Right lobe of liver (tissue), 6 donors: Measurements from ENCODE around the gene CHN1. TPM values are rescaled to one million over a fixed set of nuclear protein-coding genes. Genes with fewer than 3 reads are reported as not detected.

Experiments used
- ATAC-seq, 4 donors: fragments of 200-7000 bp; cut with Tn5 transposase; one replicate each; pipeline ENCODE4 v1.9.1; 2020; ENCODE audit warnings: mild to moderate bottlenecking in 4 of 4, moderate library complexity in 4 of 4
- DNase-seq, 3 donors: peaks; one replicate each; pipeline ENCODE4 v3.0.0-alpha.2; 2020
- H3K27ac ChIP-seq, 3 donors: fragments of 200-600 bp; one replicate each; pipeline ENCODE4 v1.8.0; 2022
- H3K27me3 ChIP-seq, 2 donors: fragments of 200-600 bp; one replicate each; pipeline ENCODE4 v1.8.0; 2022
- H3K36me3 ChIP-seq, 4 donors: fragments of 200-600 bp; sonication (generic) in 1 of 4; one replicate each; pipeline versions ENCODE4 v1.5.1 to v1.8.0; 2017 to 2022; ENCODE audit warnings: control low read depth in 1 of 4
- H3K4me1 ChIP-seq, 4 donors: fragments of 200-600 bp; sonication (generic) in 1 of 4; one replicate each; pipeline versions ENCODE4 v1.5.1 to v1.8.0; 2017 to 2022; ENCODE audit warnings: control low read depth in 1 of 4
- H3K4me3 ChIP-seq, 3 donors: fragments of 200-600 bp; one replicate each; pipeline ENCODE4 v1.8.0; 2022
- H3K9me3 ChIP-seq, 4 donors: fragments of 200-600 bp; sonication (generic) in 1 of 4; one replicate each; pipeline versions ENCODE4 v1.5.1 to v1.8.0; 2017 to 2022; ENCODE audit warnings: control low read depth in 1 of 4
- POLR2A ChIP-seq: fragments of 450-650 bp; IDR thresholded peaks from one replicate; pipeline ENCODE4 v1.6.1; 2017; ENCODE audit warnings: antibody characterized with exemption, mild to moderate bottlenecking
- WGBS: methylation state at CpG from one replicate; pipeline ENCODE4 v1.1.6; 2018; ENCODE audit warnings: low coverage, low lambda C conversion rate; ENCODE audit not compliant: insufficient coverage; ENCODE audit errors: missing lambda C conversion rate; 5-methylcytosine and 5-hydroxymethylcytosine counted together
- intact Hi-C, 2 donors: fragments of 100-400 bp; cut with DNase I; formaldehyde crosslinking; loops; one replicate each; pipeline versions ENCODE4 v1.11.2 to v1.14.1; 2022
- total RNA-seq, 6 experiments: library from RNA; depleted of rRNA in 2 of 6; stranded (reverse); fragments of >200 nt in 2 of 6; fragmentation: NEBNext Ultra II Directional in 3 of 6; extraction: Animal tissue kit (Norgen Biotek cat#: 25700) in 3 of 6; gene quantifications; one replicate each; pipeline versions ENCODE4 v1.1.0 to v1.2.4, GENCODE V29; 2016 to 2023
- TF ChIP-seq, protein P1 (sequence below), 4 donors: fragments of 200-600 bp in 3 of 4; fragments of 450-650 bp in 1 of 4; IDR thresholded peaks; one replicate each; pipeline versions ENCODE4 v1.5.1 to v1.8.0; 2016 to 2022; ENCODE audit warnings: antibody characterized with exemption in 4 of 4, mild to moderate bottlenecking in 2 of 4
- donor health status: DM: no; HTN: yes; CAD: no.
- donor health status: DM: no; HTN: no; CAD: no.
- donor health status: DM: no; HTN: no; CAD: no.
- donor health status: DM: no; HTN: yes; CAD: no.
- donor health status: DM: no; HTN: yes; CAD: no.

The CHN1 gene
- total RNA-seq, 6 experiments from 2014 or later = 1.0 to 2.8 (median 1.4) TPM

DNA sequence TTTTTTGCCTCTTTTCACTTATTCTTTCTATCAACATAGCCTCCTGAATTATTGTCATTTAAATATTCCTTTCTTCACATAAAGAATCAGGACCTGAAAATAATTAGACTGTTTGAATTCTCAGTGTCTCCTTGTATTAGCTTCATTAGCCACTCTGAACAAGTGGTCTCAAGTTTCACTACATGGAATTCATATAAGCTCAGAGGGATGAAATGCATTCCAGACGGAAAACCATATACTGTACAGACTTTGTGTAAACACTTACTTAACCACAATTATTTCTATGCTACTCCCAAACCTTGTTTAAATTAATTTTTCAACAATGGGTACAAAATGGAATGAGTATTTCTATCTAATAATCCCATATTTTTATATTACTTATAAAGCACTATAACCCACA lies 53.4 kb downstream of the CHN1 start:
- Histone ChIP-seq H3K36me3 (no peaks in the 10 kb centered on the region), H3K27ac (no peak overlapping the region), H3K9me3 (no peaks in the 10 kb centered on the region), H3K27me3 (no peaks in the 10 kb centered on the region), H3K4me1 (no peaks in the 10 kb centered on the region), H3K4me3 (no peak overlapping the region)
- DNase-seq (no peak), ATAC-seq (no peak)
- intact Hi-C loops = no loop called here
- WGBS = 76% methylated on average over 1 of the region's 1 CpG
- TF ChIP-seq, protein P1, sequence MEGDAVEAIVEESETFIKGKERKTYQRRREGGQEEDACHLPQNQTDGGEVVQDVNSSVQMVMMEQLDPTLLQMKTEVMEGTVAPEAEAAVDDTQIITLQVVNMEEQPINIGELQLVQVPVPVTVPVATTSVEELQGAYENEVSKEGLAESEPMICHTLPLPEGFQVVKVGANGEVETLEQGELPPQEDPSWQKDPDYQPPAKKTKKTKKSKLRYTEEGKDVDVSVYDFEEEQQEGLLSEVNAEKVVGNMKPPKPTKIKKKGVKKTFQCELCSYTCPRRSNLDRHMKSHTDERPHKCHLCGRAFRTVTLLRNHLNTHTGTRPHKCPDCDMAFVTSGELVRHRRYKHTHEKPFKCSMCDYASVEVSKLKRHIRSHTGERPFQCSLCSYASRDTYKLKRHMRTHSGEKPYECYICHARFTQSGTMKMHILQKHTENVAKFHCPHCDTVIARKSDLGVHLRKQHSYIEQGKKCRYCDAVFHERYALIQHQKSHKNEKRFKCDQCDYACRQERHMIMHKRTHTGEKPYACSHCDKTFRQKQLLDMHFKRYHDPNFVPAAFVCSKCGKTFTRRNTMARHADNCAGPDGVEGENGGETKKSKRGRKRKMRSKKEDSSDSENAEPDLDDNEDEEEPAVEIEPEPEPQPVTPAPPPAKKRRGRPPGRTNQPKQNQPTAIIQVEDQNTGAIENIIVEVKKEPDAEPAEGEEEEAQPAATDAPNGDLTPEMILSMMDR (IDR thresholded peaks at IDR 0.05) = no peak
- TF ChIP-seq POLR2A = no peak

DNA sequence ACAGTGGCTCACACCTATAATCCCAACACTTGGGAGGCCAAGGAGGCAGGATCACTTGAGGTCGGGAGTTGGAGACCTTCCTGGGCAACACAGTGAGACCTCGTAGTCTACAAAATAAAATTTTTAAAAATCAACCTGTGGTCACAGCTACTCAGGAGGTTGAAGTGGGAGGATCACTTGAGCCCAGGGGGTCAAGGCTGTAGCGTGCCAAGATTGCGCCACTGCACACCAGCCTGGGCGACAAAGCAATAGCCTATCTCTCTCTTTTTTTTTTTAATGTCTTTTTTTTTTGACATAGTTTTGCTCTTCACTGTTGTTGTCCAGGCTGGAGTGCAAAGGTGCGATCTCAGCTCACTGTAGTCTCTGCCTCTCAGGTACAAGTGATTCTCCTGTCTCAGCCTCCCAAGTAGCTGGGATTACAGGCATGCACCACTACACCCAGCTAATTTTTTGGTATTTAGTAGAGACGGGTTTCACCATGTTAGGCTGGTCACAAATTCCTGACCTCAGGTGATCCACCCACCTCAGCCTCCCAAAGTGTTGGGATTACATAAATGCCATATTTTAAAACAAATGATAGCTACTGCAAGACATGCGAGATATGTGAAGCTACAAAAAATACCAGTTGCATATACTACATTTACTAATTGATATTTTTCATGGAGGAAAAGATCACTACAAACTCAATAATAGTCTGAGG lies 55.0 kb downstream of the CHN1 start:
- H3K36me3 ChIP-seq = no peaks in the 10 kb centered on the region
- no peaks in the 10 kb centered on the region for H3K4me1 ChIP-seq
- H3K27ac ChIP-seq = no peak overlapping the region
- intact Hi-C loops = no loop called here
- no peak for TF ChIP-seq POLR2A
- TF ChIP-seq, protein P1 (IDR thresholded peaks at IDR 0.05) = no peak
- no peak for DNase-seq
- H3K4me3 ChIP-seq = no peak overlapping the region
- H3K9me3 ChIP-seq = no peaks in the 10 kb centered on the region
- 81% methylated on average over 4 of the region's 8 CpGs for WGBS
- ATAC-seq = no peak
- H3K27me3 ChIP-seq = no peaks in the 10 kb centered on the region

DNA sequence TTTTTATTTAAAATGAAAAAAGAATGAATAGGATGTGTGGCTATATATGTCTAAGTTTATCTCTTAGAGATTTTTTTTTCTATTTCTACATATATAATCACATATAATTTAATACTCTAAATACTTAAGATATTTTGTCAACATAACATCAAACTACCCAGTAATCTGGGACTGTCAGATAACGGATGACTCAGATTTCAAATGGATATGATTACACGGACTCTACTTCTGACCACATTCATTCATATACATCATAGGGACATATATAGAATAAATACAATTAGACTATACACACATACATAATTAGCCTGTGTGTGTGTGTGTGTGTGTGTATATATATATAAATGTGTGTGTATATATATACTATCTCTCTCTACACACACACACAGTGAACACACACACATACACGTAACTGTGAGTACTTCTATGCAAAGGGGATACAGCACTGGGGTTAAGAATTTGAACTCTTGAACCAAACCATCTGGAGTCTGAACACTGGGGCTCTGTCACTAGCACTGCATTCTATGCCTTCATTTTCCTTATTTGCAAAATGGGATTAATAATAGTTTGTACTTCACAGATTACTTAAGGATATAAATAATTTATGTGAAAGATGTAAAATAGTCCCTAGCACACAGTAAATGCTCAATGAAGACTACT lies 59.5 kb downstream of the CHN1 start:
- Histone ChIP-seq H3K27me3 (no peaks in the 10 kb centered on the region), H3K27ac (no peak overlapping the region), H3K9me3 (no peaks in the 10 kb centered on the region), H3K4me3 (no peak overlapping the region), H3K36me3 (no peaks in the 10 kb centered on the region), H3K4me1 (no peaks in the 10 kb centered on the region)
- intact Hi-C loops = no loop called here
- TF ChIP-seq POLR2A = no peak
- 73% methylated on average over 3 of the region's 3 CpGs for WGBS
- ATAC-seq (no peak), DNase-seq (no peak)

DNA sequence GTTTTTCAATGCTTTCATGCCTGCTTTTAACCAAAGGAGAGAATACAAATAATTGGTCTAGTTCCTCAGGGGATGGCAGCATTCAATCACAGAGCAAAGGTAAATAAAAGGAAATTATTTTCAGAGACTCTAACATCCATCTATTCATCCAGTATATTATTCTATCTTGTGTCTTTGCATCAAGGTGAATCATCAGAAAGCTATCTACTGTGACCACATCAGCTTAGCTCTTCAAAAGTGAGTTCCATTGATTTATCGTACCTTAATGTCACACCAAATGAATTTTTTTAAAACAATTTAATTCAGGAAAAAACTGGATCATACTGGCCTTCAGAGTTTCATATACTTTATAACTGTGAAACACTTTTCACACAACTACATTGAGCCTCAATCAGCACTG lies 66.1 kb downstream of the CHN1 start:
- intact Hi-C loops = no loop called here
- Histone ChIP-seq H3K9me3 (no peaks in the 10 kb centered on the region), H3K36me3 (no peaks in the 10 kb centered on the region), H3K4me1 (no peaks in the 10 kb centered on the region), H3K27ac (no peak overlapping the region), H3K4me3 (no peak overlapping the region), H3K27me3 (no peaks in the 10 kb centered on the region)
- 92% methylated on average over 1 of the region's 1 CpG for WGBS
- TF ChIP-seq, protein P1 (IDR thresholded peaks at IDR 0.05) = no peak
- no peak for TF ChIP-seq POLR2A
- ATAC-seq (no peak), DNase-seq (no peak)

DNA sequence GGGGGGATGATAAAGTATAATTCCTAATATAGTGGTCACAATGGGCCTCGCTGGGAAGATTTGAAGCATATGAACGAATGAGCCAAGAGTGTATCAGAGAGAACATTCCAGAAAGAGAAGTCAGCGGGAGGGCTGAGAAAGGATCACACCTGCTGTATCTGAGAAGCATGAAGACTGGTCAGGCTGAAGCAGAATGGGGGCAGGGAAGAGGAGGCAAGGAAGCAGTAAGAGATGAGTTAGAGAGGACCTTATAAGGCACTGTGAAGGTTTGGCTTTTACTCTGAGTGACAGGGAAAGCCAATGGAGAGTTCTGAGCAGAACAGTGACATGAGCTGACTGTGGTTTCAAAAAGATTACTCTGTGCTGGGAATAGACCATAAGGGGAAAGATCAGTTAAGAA lies 73.5 kb downstream of the CHN1 start:
- ATAC-seq (no peak), DNase-seq (no peak)
- intact Hi-C loops = no loop called here
- Histone ChIP-seq H3K27me3 (no peaks in the 10 kb centered on the region), H3K36me3 (no peaks in the 10 kb centered on the region), H3K27ac (no peak overlapping the region), H3K4me1 (no peaks in the 10 kb centered on the region), H3K4me3 (no peak overlapping the region), H3K9me3 (no peaks in the 10 kb centered on the region)
- 85% methylated on average over 3 of the region's 3 CpGs for WGBS
- no peak for TF ChIP-seq POLR2A
- TF ChIP-seq, protein P1 (IDR thresholded peaks at IDR 0.05) = no peak
